ENCODE results near the gene USP6NL. TPM values are rescaled to one million over a fixed set of nuclear protein-coding genes. Genes with fewer than 3 reads are reported as not detected.

Gene USP6NL
- total RNA-seq, 2 donors from 2014 or later, result 13.5 to 19.3 TPM

GRCh38 chr10:11473128-11473760, 138.2 kb downstream of the USP6NL start:
- no peak overlapping the region for H3K4me3 ChIP-seq
- TF ChIP-seq CTCF (IDR thresholded peaks at IDR 0.05), result no peak
- no peak for DNase-seq
- H3K36me3 ChIP-seq, result no peaks in the 10 kb centered on the region
- H3K4me1 ChIP-seq, result no peaks in the 10 kb centered on the region
- no peak overlapping the region for H3K27ac ChIP-seq
- H3K9ac ChIP-seq (ENCODE audit: low read depth in 2 of 2, low read length in 2 of 2), result no peak overlapping the region
- no peaks in the 10 kb centered on the region for H3K27me3 ChIP-seq
- intact Hi-C loops (cut with DNase I), result loop anchor here (5.0 kb wide), 1 partner anchor 46 kb away; no protein-coding TSS in a partner anchor
- no peaks in the 10 kb centered on the region for H3K9me3 ChIP-seq

DNA sequence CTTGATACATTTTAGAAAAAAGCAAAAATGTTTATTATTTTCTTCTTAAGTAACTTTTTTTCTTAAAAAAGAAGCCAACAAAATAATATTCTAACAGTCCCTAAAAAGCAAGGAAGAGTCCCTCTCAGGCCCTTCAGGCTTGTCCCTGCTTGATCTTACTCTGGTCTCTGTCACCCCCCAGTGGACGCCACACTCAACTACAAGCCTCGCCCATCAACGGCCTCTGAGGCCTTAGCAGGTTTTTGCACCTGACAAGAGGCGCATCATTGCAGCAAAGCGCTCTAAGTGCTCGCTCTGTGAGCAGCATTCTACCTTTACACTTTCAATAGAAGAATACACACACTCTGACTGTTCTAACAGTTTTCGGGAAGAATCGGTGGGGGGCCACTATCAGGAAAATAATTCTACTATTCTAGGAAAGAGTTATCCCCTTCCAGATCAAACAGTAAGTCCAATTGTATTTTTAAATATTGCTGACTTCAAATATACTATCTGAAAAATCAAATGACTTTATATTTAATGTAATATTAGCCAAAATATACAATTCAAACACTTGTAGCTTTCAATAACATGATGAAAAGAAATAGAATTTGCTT, 139.2 kb downstream of the USP6NL start:
- no peaks in the 10 kb centered on the region for H3K9me3 ChIP-seq
- intact Hi-C loops (cut with DNase I), result loop anchor here (5.0 kb wide), 1 partner anchor 45 kb away; no protein-coding TSS in a partner anchor
- peak; percentile 66 for DNase-seq
- H3K36me3 ChIP-seq, result no peaks in the 10 kb centered on the region
- no peak overlapping the region for H3K27ac ChIP-seq
- H3K27me3 ChIP-seq, result no peaks in the 10 kb centered on the region
- H3K9ac ChIP-seq (ENCODE audit: low read depth in 2 of 2, low read length in 2 of 2), result no peak overlapping the region
- H3K4me1 ChIP-seq, result no peaks in the 10 kb centered on the region
- peak; percentile 72 for TF ChIP-seq CTCF (IDR thresholded peaks at IDR 0.05)
- no peak overlapping the region for H3K4me3 ChIP-seq

- H3K27ac ChIP-seq, result no peak overlapping the region
- no peaks in the 10 kb centered on the region for H3K9me3 ChIP-seq
- no peaks in the 10 kb centered on the region for H3K36me3 ChIP-seq
- no peak for DNase-seq
- H3K4me3 ChIP-seq, result no peak overlapping the region
- no peaks in the 10 kb centered on the region for H3K4me1 ChIP-seq
- no peaks in the 10 kb centered on the region for H3K27me3 ChIP-seq
- no peak for TF ChIP-seq CTCF (IDR thresholded peaks at IDR 0.05)
- intact Hi-C loops (cut with DNase I), result loop anchor here (5.0 kb wide), 1 partner anchor 42 kb away; no protein-coding TSS in a partner anchor
- no peak overlapping the region for H3K9ac ChIP-seq (ENCODE audit: low read depth in 2 of 2, low read length in 2 of 2)
These were observed 141.7 kb downstream of the USP6NL start for GRCh38 chr10:11469575-11470391.

DNA sequence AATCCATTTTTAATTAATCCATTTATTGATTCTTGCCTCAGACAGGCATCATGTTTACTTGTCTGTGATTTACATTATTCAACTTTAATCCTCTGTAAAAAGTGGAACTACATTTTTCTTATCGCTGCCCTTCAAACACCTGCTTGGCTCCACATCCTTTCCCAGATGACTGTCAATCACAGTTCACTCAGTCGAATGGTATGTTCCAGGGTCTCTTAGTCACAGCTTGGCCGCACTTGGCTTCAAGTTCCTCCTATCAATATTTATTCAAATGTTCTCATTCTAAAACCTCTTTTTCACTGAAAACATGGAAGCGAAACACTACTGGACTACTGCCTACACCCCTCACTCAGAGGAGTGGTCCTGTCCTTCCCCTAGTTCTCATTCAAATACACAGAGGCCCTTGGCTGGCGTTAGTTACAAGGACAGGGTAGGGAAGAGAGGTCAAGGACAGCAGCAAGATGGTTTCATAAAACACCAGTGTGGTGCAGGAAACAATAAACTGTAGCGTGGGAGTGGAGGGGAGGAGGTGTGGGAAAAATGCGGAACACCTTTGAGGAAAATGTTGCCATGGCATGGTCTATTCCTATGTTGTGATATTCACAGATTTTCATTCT, 143.2 kb downstream of the USP6NL start:
- H3K9me3 ChIP-seq, result no peaks in the 10 kb centered on the region
- no peak for TF ChIP-seq CTCF (IDR thresholded peaks at IDR 0.05)
- H3K4me3 ChIP-seq, result no peak overlapping the region
- intact Hi-C loops (cut with DNase I), result no loop called here
- DNase-seq, result no peak
- no peaks in the 10 kb centered on the region for H3K36me3 ChIP-seq
- no peaks in the 10 kb centered on the region for H3K4me1 ChIP-seq
- no peak overlapping the region for H3K9ac ChIP-seq (ENCODE audit: low read depth in 2 of 2, low read length in 2 of 2)
- no peak overlapping the region for H3K27ac ChIP-seq
- no peaks in the 10 kb centered on the region for H3K27me3 ChIP-seq

- Histone ChIP-seq H3K36me3 (no peaks in the 10 kb centered on the region), H3K4me3 (no peak overlapping the region), H3K27ac (no peak overlapping the region), H3K9ac (ENCODE audit: low read depth in 2 of 2, low read length in 2 of 2) (no peak overlapping the region), H3K27me3 (no peaks in the 10 kb centered on the region), H3K4me1 (no peaks in the 10 kb centered on the region), H3K9me3 (no peaks in the 10 kb centered on the region)
- DNase-seq, result no peak
- intact Hi-C loops (cut with DNase I), result no loop called here
- TF ChIP-seq CTCF (IDR thresholded peaks at IDR 0.05), result no peak
These were observed 146.0 kb downstream of the USP6NL start for GRCh38 chr10:11465406-11465805.

Measured in colonic mucosa (tissue), 4 donors.